GM19193 (cell line): ENCODE results near the gene PACSIN1.

ENCODE experiments used
- POLR2A ChIP-seq: IDR thresholded peaks from 4 replicates; pipeline ENCODE4 v1.6.1; 2011; ENCODE audit not compliant: insufficient read depth, insufficient read length; ENCODE audit errors: extremely low read depth

Gene PACSIN1

GRCh38 chr6:34551720-34552119, 85.8 kb downstream of the PACSIN1 start:
- no peak for TF ChIP-seq POLR2A

- no peak for TF ChIP-seq POLR2A
These were observed 86.7 kb downstream of the PACSIN1 start for GRCh38 chr6:34552620-34553019.

GRCh38 chr6:34553146-34553545, 87.3 kb downstream of the PACSIN1 start:
- no peak for TF ChIP-seq POLR2A

- TF ChIP-seq POLR2A, result no peak
These were observed 87.9 kb downstream of the PACSIN1 start for GRCh38 chr6:34553750-34554149.

GRCh38 chr6:34554291-34555006, 88.6 kb downstream of the PACSIN1 start:
- no peak for TF ChIP-seq POLR2A

GRCh38 chr6:34555007-34555322, 89.1 kb downstream of the PACSIN1 start:
- no peak for TF ChIP-seq POLR2A

GRCh38 chr6:34555328-34555727, 89.5 kb downstream of the PACSIN1 start:
- TF ChIP-seq POLR2A, result no peak

- TF ChIP-seq POLR2A, result no peak
These were observed 90.2 kb downstream of the PACSIN1 start, which contains the start of gene SPDEF for GRCh38 chr6:34556031-34556471. TSS of gene SPDEF (minus strand) at chr6:34556329. CDS start at chr6:34544455, 11,874 bp downstream.

- no peak for TF ChIP-seq POLR2A
These were observed 90.6 kb downstream of the PACSIN1 start for GRCh38 chr6:34556493-34556892.

GRCh38 chr6:34557228-34557627, 91.4 kb downstream of the PACSIN1 start:
- no peak for TF ChIP-seq POLR2A

- no peak for TF ChIP-seq POLR2A
These were observed 92.4 kb downstream of the PACSIN1 start for GRCh38 chr6:34558172-34558714.

GRCh38 chr6:34559651-34560365, 93.9 kb downstream of the PACSIN1 start:
- TF ChIP-seq POLR2A, result no peak

- no peak for TF ChIP-seq POLR2A
These were observed 94.7 kb downstream of the PACSIN1 start for GRCh38 chr6:34560366-34561226.

GRCh38 chr6:34561227-34561530, 95.3 kb downstream of the PACSIN1 start:
- no peak for TF ChIP-seq POLR2A

GRCh38 chr6:34562350-34562749, 96.5 kb downstream of the PACSIN1 start:
- no peak for TF ChIP-seq POLR2A
